ENCODE data around the gene TSKU.

DNA sequence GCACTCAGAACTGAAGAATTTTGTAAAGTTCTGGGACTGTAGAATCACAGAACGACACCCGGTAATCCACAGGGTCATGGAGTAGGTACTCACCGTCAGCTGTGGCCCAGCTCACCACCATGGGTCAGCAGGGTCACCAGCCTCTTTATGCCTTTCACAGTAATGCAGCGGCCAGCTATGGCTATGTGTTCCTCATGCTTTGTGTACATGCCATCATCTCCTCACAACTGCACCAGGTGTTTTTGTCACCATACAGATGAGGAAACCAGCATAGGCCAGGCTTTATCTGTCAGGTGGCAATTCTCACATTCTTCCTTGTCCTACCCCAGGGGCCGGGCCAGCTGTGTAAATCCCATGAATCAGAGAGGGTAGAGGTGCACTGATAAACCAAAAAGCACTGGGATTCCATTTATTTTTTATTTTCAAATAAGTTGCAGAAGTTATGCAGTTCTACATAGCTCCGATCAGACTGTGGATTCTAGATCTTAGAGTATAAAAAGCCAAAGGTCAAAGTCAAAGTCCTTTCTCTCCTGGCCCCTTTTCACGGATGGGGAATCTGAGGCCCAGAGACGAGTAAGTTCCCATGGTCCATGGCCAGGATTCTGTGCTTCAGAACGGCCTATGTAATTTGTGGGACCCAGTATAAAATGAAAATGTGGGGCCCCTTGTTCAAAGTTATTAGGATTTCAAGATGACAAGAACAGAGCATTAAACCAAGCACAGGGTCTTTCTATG is 17.5 kb downstream of the TSKU start:
- TF ChIP-seq, protein P1, sequence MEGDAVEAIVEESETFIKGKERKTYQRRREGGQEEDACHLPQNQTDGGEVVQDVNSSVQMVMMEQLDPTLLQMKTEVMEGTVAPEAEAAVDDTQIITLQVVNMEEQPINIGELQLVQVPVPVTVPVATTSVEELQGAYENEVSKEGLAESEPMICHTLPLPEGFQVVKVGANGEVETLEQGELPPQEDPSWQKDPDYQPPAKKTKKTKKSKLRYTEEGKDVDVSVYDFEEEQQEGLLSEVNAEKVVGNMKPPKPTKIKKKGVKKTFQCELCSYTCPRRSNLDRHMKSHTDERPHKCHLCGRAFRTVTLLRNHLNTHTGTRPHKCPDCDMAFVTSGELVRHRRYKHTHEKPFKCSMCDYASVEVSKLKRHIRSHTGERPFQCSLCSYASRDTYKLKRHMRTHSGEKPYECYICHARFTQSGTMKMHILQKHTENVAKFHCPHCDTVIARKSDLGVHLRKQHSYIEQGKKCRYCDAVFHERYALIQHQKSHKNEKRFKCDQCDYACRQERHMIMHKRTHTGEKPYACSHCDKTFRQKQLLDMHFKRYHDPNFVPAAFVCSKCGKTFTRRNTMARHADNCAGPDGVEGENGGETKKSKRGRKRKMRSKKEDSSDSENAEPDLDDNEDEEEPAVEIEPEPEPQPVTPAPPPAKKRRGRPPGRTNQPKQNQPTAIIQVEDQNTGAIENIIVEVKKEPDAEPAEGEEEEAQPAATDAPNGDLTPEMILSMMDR (IDR thresholded peaks at IDR 0.05), result no peak
- TF ChIP-seq POLR2A (IDR thresholded peaks at IDR 0.05), result no peak
- no peak for TF ChIP-seq POLR2AphosphoS5 (IDR thresholded peaks at IDR 0.05)
